LHCN-M2 (cell line): ENCODE measurements around the gene SSTR3. TPM values are rescaled to one million over a fixed set of nuclear protein-coding genes. Genes with fewer than 3 reads are reported as not detected.

Experiments used
- DNase-seq: peaks from one replicate; pipeline ENCODE4 v3.0.0-alpha.2; 2012; ENCODE audit warnings: low read depth
- total RNA-seq: library from RNA; depleted of rRNA; stranded (reverse); fragments of >200 nt; gene quantifications from 2 replicates; pipeline ENCODE4 v1.2.3, GENCODE V29; 2014

The SSTR3 gene
- total RNA-seq, 1 experiment from 2014 or later = not detected

DNA sequence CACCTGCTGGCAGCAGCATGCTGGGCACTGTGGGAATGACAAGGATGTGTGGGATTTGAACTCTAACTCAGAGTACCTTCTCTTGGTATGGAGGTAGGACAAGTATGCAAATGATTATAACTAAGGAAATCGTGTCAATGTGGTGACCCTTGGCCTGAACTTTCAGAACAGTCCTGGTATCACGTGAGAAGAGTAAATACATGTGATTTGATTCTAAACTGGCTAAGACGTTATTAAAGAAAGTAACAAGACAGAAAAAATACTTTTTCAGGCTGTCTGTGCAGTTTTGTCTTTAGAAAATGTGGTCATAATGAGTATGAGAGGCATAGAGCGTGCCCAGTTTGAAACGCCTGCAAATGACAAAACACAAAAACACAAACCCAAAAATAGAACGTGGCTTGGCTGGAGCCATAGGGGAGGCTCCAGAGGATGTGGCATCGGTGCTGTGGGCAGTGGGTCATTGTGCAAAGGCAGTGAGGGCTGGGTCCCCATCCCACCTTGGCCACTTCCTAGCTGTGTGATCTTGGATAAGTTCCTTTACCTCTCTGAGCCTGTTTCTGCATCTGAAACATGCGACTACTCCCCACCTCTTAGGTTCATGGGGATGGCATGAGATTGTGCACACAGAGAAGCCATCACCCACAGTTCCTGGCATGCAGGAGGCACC, 44.2 kb downstream of the SSTR3 start:
- no peak for DNase-seq

DNA sequence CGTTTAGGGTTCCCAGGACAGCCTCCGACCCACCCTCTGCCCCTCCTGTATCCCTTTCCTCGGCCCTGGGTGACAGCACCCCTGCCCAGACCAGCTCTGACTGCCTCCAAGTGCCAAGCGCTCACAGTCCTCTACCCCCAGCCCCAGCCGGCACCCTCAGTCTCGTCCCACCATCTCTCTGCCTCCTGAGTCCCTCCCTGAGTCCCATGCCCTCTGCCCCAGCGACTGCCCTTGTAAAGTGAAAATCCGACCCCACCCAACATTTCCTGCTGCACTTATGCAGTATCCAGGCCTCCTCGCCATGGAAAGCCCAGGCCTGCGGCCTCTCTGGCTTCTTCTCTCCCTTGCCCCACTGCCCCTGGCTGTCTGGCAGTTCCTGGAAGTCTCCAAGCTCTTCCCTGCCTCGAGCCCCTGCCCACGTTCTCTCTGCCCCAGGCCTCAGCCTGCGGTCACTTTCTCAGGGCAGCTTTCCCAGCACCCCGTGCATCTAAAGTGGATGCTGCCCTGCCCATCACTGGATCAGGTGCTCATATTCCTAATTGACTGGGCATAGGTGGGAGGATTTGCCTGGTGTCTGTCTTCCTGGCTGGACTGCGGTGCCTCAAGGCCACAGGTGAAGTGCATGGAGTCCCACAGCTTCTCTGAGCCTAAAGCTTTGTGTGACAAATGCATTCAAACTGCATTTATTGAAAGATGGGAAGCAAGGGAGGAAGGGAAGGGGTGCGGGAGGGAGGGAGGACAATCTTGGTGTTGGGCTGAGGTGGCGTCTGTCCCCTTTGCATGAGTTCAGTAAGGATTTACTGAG, 44.9 kb downstream of the SSTR3 start:
- no peak for DNase-seq

DNA sequence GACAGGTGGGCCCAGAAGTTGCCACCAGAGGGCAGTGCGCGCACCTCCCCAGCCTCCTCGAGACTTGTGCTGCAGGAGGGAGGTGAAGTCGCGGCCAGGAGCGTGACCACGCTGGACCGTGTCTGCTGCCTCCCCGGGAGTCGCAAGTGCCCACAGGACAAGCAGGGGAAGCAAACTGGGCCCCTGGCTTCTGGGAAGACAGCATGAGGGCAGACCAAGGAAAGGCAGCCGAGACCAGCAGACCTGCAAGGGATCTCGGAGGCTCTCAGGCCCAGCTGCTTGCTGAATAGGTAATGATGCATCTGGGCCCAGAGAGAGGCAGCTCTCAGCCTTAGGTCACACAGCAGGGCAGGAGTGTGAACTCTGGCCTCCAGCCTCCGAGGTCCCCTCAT, 45.6 kb downstream of the SSTR3 start:
- DNase-seq = peak; percentile 51

DNA sequence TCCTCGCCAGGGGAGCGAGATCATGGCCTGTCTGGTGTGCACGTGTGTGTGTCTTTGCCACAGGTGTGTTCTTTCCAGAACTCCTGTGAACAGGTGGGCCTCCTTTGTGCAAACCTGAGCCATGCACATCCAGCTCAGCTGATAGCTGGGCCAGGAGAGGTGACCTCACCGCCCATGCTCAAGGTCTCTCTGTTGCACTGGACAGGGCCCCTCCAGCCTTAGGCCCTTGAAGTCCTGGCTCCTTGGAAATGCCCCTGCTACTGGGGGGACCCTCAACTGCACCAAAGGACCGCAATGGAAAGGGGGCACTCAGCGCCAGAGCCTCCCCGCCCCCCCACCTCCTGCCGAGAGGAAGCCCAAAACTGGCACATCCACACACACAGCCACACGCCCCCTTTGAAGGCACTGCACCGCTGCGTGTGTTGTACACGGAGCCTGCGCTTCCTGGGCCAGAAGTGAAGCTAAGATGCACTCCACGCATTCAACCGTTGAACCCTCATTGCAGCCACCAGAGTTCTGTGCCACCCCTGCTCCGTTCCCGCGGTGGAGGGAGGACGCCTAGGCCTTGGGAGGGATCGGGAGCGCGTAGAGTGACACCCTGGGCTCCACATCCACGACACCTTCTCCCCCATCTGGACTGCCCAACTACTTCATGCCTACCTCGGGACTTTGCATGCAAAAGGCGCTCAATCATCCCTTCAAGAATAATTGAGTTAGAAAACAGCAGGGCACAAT, 46.2 kb downstream of the SSTR3 start:
- DNase-seq = no peak

DNA sequence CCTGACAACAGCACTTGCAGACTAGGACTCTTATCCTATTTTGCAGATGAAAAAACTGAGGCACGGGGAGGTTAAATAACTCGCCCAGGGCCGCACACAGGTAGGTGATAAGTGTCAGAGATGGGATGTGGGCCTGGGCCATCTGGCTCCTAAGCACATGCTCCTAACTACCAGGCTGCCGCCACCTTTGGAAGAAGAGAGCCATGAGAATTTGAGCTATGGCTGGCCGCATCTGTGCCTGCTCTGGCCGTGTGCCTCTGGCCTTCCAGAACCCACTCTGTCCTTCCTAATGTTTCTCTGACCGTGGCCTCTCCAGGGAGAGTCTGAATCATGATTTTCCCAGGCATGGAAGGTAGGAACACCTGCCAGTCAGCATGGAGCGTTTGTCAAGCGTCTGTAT, 47.2 kb downstream of the SSTR3 start:
- no peak for DNase-seq

DNA sequence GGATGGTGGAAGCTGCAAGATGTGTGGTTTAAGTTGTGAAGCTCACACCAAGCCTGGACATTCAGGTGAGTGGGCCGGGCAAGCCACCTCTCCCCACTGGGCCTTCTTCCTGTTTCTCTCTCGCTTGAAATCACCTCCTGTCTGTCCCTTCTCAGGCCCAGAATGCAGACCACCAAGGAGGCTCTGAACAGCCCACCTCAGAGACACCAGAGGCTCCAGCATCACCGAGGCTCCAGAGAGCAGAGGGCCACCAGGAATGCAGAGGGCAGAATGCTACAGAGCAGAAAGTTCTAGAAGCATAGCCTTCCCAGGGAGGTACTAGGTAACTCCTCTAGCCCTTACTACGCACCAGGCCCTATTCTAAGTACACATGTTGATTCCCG, 47.8 kb downstream of the SSTR3 start:
- no peak for DNase-seq

DNA sequence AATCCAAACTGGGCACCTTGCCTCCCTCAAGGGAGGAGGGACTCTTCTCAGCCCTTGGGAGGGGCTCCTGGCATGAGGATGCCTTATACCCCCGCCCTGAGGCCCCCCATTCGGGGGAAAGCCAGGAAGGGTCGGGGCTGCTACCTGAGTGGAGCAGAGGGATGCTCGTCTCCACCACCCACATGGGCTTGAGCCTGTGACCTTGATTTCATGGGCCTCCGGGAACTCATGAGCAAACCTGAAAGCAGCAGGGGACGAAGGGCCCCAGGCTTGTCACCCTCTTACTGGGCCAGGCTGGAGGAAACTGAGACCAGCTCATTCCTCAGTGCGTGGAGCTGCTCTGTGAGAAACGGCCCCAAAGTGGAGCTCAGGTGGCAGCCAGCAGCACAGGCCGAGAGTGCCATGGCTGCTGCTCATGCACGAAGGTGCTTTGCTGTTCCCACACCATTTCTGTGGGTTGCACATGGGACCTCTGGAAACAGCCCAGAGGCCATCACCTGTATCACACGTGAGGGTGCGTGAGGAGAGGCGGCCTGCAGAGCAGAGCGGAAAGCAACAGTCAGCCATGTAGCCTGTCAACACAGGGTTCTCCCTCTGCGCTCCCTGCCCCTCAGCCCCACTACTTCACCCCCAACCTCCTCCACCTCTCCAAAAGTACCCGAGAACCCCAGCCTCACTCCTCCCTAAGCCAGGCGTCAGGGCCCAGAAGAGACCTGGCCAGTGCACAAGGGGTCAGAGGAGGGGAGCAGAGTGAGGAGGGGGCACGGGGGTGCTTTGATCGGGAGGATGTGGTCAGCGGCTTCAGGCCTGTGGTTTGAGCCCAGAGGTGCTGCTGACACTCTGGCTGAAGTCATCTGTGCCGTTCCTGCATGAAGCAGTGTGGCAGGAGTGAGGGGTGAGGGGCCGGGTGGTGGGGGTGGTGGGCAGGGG, 48.4 kb downstream of the SSTR3 start:
- no peak for DNase-seq

DNA sequence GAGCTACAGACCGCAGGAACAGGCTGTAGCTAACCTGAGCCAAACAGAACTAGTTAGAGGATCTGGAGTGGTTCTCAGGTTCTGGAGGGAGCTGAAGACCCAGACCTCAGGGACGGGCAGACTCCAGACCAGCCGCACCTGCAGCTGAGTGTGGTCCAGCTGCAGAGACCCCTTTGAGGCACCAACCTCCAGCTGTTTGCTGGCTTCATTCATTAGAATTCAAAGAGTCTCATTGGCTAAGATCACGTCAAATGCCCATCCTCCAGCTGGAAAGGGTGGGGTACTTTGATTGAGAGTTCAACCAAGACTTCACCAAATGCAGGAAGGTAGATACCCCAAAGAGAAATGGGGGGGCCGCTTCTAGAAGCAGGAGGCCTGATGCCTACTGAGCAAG, 49.2 kb downstream of the SSTR3 start:
- DNase-seq = no peak

DNA sequence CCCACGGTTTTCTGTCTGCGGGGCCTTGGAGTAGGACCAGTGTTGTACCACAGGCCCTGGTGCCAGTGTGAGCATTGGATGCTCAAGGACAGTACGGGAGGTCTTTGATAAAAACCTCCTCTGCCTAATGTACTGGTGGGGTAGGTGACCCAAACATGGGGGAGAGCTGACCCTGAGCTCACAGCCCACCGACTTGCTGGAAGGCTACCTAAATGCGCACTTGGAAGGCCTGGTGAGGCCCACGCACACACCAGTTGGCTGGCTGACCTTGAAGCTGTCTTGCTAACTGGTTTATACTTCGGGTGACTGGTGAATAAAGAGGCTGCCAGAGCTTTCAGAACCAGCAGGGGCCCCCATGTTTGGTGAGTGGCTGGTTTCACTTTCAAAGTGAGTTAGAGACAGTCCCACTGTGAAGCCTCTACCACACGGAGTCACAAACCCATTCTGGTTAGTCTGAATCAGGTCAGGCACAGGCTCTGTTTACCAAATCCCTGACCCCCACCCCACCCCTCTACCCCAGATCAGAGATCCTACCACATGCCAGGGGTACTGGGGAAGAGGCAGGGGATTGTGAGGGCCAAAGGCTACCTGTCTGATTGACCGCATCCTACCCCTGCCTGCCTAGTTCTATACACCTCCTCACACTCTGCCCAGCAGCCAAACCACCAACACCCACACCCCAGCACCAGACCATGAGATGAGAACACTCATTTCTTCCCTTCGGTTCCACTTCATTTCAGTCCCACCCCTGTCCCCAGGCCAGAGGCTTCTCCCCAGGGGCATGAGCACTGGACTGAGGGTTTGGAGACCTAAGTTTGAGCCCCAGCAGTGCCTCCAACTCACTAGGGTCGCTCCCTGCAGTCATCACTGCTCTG, 49.8 kb downstream of the SSTR3 start:
- no peak for DNase-seq

DNA sequence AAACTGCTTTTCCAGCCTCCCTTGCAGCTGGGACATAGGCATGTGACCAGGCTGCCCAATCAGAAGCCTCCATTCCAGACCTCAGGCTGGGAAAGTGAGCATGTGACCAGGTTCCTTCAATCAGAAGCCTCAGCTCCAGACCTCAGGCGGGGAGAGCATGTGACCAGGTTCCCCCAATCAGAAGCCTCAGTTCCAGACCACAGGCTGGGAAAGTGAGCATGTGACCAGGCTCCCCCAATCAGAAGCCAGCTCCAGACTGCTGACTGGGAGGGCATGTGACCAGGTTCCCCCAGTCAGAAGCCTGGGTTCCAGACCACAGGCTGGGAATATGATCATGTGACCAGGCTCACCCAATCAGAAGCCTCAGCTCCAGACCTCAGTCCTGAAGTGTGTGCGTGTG, 50.8 kb downstream of the SSTR3 start:
- peak; percentile 20 for DNase-seq

DNA sequence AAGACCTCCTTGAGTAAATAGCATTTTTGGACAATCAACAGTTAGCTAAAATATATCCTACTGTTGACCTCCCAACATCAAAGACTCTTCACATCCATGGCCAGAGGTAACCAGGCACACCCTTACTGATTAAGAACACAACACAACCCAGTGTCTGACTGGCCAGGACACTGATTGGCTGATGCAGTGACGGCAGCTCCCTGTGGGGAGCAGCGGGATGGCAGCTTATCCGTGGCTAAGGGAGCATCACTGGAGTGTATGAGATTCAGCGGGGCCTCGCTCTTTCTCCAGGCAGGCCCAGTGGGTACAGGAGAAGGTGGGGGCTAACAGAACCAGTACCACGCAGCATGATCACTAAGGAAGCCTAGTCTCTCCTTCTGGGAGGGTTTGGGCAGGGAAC, 52.2 kb downstream of the SSTR3 start:
- DNase-seq = no peak

DNA sequence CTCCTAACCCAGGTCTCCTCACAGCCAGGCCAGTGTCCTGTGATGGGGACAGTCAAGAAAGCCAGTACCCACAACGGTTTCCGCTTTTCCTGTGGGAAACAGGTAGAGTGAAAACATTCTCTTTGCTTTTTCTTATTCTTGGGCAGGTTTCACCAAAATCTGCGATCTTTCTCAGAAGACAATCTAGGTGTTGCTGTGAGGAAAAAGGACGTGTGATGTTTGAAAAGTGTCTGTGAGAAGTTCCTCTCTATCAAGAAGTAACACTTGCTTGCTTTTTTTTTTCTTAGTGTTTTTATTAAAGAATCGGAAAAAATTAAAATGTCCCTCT, 53.4 kb downstream of the SSTR3 start:
- DNase-seq = no peak

DNA sequence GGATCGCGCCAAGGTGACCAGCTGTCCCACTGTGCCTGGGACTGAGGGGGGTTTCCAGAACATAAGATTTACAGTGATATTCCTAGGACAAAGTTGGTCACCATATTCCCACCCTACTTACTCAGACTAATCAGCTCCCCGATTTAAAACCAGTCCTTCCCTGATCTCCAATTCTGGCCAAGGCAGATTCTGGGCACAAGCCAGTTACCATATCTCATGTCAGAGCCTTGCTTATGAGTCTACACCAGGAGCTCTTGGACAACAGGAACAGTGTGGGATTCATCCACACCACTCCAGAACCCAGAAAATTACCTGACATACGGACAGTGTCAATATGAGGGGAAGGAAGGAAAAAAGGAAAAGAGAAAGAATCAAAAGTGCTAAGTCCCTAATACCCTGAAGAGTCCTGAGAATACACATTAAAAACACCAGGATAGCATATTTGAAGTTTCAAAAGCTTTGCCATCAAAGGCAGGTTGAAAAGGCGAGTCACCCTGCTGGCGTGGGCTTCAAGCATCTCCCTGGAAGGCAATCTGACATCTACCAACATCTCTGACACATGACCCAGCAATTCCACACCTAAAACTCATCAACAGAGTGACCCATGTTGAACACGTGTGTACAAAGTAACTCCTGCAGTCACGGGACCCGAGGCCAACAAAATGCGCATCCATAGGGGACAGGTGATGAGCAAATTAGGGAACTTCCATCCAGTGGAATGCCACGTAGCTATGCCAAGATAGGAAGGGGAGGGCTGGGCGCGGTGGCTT, 54.6 kb downstream of the SSTR3 start:
- DNase-seq = no peak

DNA sequence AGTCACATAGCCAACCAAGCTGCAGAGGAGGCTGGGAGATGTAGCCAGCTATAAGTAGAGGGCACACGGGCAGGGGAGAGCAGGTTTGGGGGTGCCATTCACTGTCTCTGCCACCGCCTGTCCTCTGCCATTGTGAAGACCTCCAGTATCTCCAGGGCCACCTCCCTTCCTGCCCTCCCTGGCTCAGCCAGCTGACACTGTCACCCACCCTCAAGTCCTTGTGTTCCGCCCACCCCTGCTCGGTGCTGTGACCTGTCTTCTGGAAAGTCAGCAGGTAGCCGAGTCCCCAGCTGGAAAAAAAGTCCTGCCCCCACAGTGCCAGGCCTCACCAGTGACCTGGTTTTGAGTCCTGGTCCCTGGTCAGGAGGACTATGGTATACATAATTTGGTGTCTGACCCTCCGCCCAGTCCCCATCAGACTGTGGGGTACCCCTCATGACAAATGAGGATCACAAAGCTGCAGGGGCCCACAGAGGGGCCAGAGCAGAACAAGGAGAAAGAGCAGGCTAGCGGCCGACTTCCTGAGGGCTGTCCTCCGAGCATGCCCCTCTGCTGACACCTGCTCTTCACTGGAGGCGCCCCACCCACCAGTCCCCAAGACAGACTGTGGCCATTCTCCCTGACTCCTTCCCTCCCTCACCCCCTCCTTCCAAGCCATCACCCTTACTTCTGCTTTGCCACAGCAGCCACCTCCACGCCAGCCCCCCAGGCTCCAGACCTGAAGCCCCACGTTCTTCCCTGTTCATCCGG, 55.4 kb downstream of the SSTR3 start:
- no peak for DNase-seq

DNA sequence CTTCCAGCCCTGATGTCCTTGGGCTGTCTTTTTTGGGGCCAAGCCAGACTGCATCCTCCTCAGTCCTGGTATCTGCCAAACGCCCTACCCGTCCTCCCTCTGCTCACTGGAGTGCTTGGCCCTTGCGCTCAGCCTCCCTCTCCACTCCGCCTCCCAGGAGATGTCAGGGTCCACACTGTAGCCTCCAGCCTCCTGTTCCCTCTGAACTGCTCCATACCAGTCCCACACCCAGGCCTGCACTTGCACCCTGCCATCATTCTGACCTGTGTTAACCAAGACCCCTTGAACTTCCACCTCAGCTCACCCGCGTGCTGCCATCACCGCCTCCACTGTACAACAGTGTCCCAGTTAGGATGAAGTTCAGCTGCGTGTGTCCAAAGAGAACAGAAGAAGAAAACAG, 56.3 kb downstream of the SSTR3 start:
- no peak for DNase-seq

DNA sequence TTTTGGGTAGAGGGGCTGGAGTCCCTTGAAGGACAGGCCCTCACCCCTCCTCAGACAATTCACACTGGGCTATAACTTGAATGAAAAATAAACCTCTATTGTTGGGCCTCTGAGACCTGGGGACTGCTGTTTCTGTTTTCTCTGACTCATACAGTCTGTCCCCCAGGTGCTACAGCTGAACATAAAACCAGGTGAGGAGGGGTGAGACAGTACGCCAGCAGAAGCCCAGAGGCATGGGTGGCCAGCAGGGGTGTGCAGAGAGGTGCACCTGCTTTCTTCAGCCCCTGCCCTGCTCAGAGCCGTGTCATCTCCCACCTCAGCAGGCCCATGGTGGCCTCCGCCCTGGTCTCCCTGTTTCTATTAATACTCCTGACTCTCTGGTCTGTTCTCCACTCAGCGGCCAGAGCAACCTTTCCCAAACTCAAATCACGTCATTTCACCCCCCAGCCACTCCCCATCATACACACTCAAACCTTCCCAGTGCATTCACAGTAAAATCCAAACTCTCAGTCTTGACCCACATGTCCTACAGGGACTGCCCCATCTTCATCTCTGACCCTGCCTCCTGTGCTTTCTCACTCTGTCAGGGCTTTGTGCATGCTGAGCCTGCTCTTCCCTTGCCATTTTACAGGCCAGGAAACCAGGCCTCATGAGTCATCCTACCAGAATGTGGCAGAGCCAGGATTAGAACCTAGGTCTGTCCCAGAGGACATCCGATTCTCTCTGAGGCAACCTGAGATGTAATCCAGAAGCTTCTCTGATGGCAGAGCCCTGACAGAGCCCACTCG, 57.2 kb downstream of the SSTR3 start:
- no peak for DNase-seq
